Keratinocyte (primary cell): Measurements from ENCODE around the gene ARMC10. TPM values are rescaled to one million over a fixed set of nuclear protein-coding genes. Genes with fewer than 3 reads are reported as not detected.
"Not testable (repeated sequence)": the region's sequence is repeated elsewhere in the genome, so short reads cannot be mapped to it uniquely, and the experiment has no call there.

Source experiments
- DNase-seq: peaks from one replicate; pipeline ENCODE4 v3.0.0-alpha.2; 2011; ENCODE audit warnings: low read depth, missing footprints, low spot score
- FAIRE-seq: peaks from 2 replicates; lab custom pipeline; 2011; peaks lifted over from hg19 to GRCh38; lab: Jason Lieb, UNC
- H2AFZ ChIP-seq: 2 replicates; pipeline ENCODE4 v1.6.0; 2012; ENCODE audit warnings: low read length, control low read depth, inconsistent platforms; ENCODE audit not compliant: control insufficient read depth
- H3K27ac ChIP-seq: 2 replicates; pipeline ENCODE4 v1.5.1; 2011; ENCODE audit warnings: low read length; ENCODE audit not compliant: control insufficient read depth, insufficient read depth
- H3K27me3 ChIP-seq: 3 replicates; pipeline ENCODE4 v1.6.0; 2011; ENCODE audit warnings: low read length; ENCODE audit not compliant: control insufficient read depth, insufficient read depth; ENCODE audit errors: extremely low read depth
- H3K36me3 ChIP-seq, 2 experiments: 2 replicates in 1 of 2; 3 replicates in 1 of 2; pipeline ENCODE4 v1.5.1; 2011; ENCODE audit warnings: low read length in 2 of 2, mild to moderate bottlenecking in 1 of 2; ENCODE audit not compliant: control insufficient read depth in 2 of 2, insufficient read depth in 2 of 2; ENCODE audit errors: extremely low read depth in 1 of 2
- H3K4me1 ChIP-seq: 3 replicates; pipeline ENCODE4 v1.5.1; 2011; ENCODE audit warnings: low read length; ENCODE audit not compliant: control insufficient read depth, insufficient read depth; ENCODE audit errors: extremely low read depth
- H3K4me2 ChIP-seq: 3 replicates; pipeline ENCODE4 v1.6.0; 2011; ENCODE audit warnings: low read depth, low read length; ENCODE audit not compliant: control insufficient read depth, insufficient read depth; ENCODE audit errors: extremely low read depth
- H3K4me3 ChIP-seq, 3 experiments: fragments of 200-600 bp in 1 of 3; sonication (generic) in 1 of 3; 2 replicates in 2 of 3; 3 replicates in 1 of 3; pipeline ENCODE4 v1.5.1; 2011 to 2016; ENCODE audit warnings: low read length in 3 of 3, mild to moderate bottlenecking in 3 of 3, control low read depth in 2 of 3, inconsistent platforms in 1 of 3, low read depth in 1 of 3, mixed read lengths in 1 of 3, mixed run types in 1 of 3, moderate library complexity in 1 of 3; ENCODE audit not compliant: control insufficient read depth in 2 of 3, insufficient read depth in 2 of 3; ENCODE audit errors: extremely low read depth in 1 of 3
- H3K79me2 ChIP-seq: 2 replicates; pipeline ENCODE4 v1.6.0; 2012; ENCODE audit warnings: low read length; ENCODE audit not compliant: control insufficient read depth, insufficient read depth
- H3K9ac ChIP-seq: 3 replicates; pipeline ENCODE4 v1.6.0; 2011; ENCODE audit warnings: low read length; ENCODE audit not compliant: control insufficient read depth, insufficient read depth; ENCODE audit errors: extremely low read depth
- H3K9me1 ChIP-seq: 3 replicates; pipeline ENCODE4 v1.6.0; 2011; ENCODE audit warnings: low read length; ENCODE audit not compliant: control insufficient read depth, insufficient read depth; ENCODE audit errors: extremely low read depth
- H3K9me3 ChIP-seq: 2 replicates; pipeline ENCODE4 v1.5.1; 2012; ENCODE audit warnings: low read depth, low read length; ENCODE audit not compliant: control insufficient read depth
- H4K20me1 ChIP-seq: 3 replicates; pipeline ENCODE4 v1.6.0; 2011; ENCODE audit warnings: low read length; ENCODE audit not compliant: control insufficient read depth, insufficient read depth; ENCODE audit errors: extremely low read depth
- CTCF ChIP-seq, 3 experiments: IDR thresholded peaks in 1 of 3; conservative IDR thresholded peaks in 1 of 3; optimal IDR thresholded peaks in 1 of 3; 2 replicates in 2 of 3; 3 replicates in 1 of 3; pipeline versions ENCODE3 to v1.5.1; 2011; ENCODE audit warnings: low read length in 3 of 3, mild to moderate bottlenecking in 3 of 3, moderate library complexity in 2 of 3, control low read depth in 1 of 3, inconsistent platforms in 1 of 3; ENCODE audit not compliant: insufficient read depth in 2 of 3; ENCODE audit errors: extremely low read depth in 1 of 3
- EZH2 ChIP-seq: IDR thresholded peaks from one replicate; pipeline ENCODE4 v1.6.1; 2012; ENCODE audit warnings: inconsistent platforms, mild to moderate bottlenecking, low read length, moderate library complexity
- dilution Hi-C: fragments of 300-500 bp; cut with MboI; formaldehyde crosslinking; loops from one replicate; pipeline ENCODE4 v1.7.0; 2020; ENCODE audit warnings: low sequenced_read_pairs; ENCODE audit not compliant: extremely low pct_ligation_motif_present
- polyA plus RNA-seq, 5 experiments: library from polyadenylated mRNA; depleted of rRNA in 3 of 5; stranded (reverse) in 3 of 5; stranded (forward) in 1 of 5; unstranded in 1 of 5; fragments of >200 nt; gene quantifications; 1 replicate in 1 of 5; 2 replicates in 3 of 5; 3 replicates in 1 of 5; pipeline versions ENCODE4 v1.2.1 to v1.2.3, GENCODE V29; 2011 to 2012; ENCODE audit warnings: missing spikeins in 2 of 5, low read depth in 1 of 5, low replicate concordance in 1 of 5

ARMC10 gene
- polyA plus RNA-seq, 1 donor (not counting 4 experiments of a cell fraction or from before 2014, with no cell fraction given): 47.1 TPM

- no peak overlapping the region for H3K4me2 ChIP-seq
- no peak overlapping the region for H3K4me3 ChIP-seq
- no peaks in the 10 kb centered on the region for H3K9me3 ChIP-seq
- no peaks in the 10 kb centered on the region for H3K4me1 ChIP-seq
- no peak for TF ChIP-seq EZH2
- TF ChIP-seq CTCF (optimal IDR thresholded peaks at IDR 0.05 in 1 of 3, IDR thresholded peaks at IDR 0.05 in 1 of 3, conservative IDR thresholded peaks at IDR 0.05 in 1 of 3; ENCODE audit: extremely low read depth in 1 of 3, insufficient read depth in 2 of 3, low read length in 3 of 3): no peak
- no peak for DNase-seq
- H3K27me3 ChIP-seq: no peaks in the 10 kb centered on the region
- FAIRE-seq: no peak
- H3K27ac ChIP-seq: no peak overlapping the region
- H3K79me2 ChIP-seq: no peaks in the 10 kb centered on the region
- no peaks in the 10 kb centered on the region for H3K9me1 ChIP-seq
- H3K9ac ChIP-seq: no peak overlapping the region
- H3K36me3 ChIP-seq: no peaks in the 10 kb centered on the region
- no peak overlapping the region for H2AFZ ChIP-seq
- dilution Hi-C loops: no loop called here
- H4K20me1 ChIP-seq: no peaks in the 10 kb centered on the region
Observed at GRCh38 chr7:103031024-103031423, 43.9 kb upstream of the ARMC10 start.

- Histone ChIP-seq H3K27me3 (no peaks in the 10 kb centered on the region), H3K4me2 (no peak overlapping the region), H3K9me3 (no peaks in the 10 kb centered on the region), H3K4me1 (no peaks in the 10 kb centered on the region), H2AFZ (no peak overlapping the region), H3K36me3 (no peaks in the 10 kb centered on the region), H3K27ac (no peak overlapping the region), H4K20me1 (no peaks in the 10 kb centered on the region), H3K79me2 (no peaks in the 10 kb centered on the region), H3K9me1 (no peaks in the 10 kb centered on the region), H3K4me3 (no peak overlapping the region), H3K9ac (no peak overlapping the region)
- DNase-seq (no peak), FAIRE-seq (no peak)
- no peak for TF ChIP-seq CTCF (optimal IDR thresholded peaks at IDR 0.05 in 1 of 3, IDR thresholded peaks at IDR 0.05 in 1 of 3, conservative IDR thresholded peaks at IDR 0.05 in 1 of 3; ENCODE audit: extremely low read depth in 1 of 3, insufficient read depth in 2 of 3, low read length in 3 of 3)
- no peak for TF ChIP-seq EZH2
- dilution Hi-C loops: no loop called here
Observed at GRCh38 chr7:103031781-103032180, 43.2 kb upstream of the ARMC10 start.

GRCh38 chr7:103034318-103034717 lies 40.6 kb upstream of the ARMC10 start:
- H3K4me3 ChIP-seq, H4K20me1 ChIP-seq, dilution Hi-C loops, DNase-seq, H3K9me3 ChIP-seq, H3K79me2 ChIP-seq, H3K36me3 ChIP-seq, H3K9ac ChIP-seq, H3K27ac ChIP-seq, H3K4me1 ChIP-seq, H2AFZ ChIP-seq, FAIRE-seq, H3K27me3 ChIP-seq, H3K9me1 ChIP-seq, H3K4me2 ChIP-seq: not testable (repeated sequence)
